ENCODE measurements around the gene PPP1R10.

Gene PPP1R10

GRCh38 chr6:30643656-30644055 is 26.6 kb upstream of the PPP1R10 start:
- DNase-seq (ENCODE audit: low read depth), result no peak
- TF ChIP-seq, protein P1, sequence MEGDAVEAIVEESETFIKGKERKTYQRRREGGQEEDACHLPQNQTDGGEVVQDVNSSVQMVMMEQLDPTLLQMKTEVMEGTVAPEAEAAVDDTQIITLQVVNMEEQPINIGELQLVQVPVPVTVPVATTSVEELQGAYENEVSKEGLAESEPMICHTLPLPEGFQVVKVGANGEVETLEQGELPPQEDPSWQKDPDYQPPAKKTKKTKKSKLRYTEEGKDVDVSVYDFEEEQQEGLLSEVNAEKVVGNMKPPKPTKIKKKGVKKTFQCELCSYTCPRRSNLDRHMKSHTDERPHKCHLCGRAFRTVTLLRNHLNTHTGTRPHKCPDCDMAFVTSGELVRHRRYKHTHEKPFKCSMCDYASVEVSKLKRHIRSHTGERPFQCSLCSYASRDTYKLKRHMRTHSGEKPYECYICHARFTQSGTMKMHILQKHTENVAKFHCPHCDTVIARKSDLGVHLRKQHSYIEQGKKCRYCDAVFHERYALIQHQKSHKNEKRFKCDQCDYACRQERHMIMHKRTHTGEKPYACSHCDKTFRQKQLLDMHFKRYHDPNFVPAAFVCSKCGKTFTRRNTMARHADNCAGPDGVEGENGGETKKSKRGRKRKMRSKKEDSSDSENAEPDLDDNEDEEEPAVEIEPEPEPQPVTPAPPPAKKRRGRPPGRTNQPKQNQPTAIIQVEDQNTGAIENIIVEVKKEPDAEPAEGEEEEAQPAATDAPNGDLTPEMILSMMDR (IDR thresholded peaks at IDR 0.05; ENCODE audit: insufficient read depth, low read depth, low read length, missing control alignments), result no peak
- no peak overlapping the region for H3K4me3 ChIP-seq (ENCODE audit: low read length)

DNA sequence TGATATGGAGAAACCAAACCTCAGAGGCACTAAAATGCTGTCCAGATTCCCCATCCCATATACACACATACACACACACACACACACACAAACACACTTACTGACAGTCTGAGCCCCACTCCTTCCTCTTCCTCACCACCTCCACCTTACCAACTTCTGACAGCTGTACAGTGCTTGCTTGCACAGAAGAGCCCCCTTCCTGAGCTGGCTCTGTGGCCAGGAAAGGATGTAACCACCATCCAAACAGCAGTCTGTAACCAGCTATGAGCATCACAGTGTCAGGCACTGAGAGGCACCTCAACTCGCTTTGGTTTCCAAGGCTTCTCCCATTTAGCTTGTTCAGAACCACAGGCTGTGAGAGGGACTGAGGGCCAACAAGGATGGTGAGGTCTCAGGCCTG is 24.0 kb upstream of the PPP1R10 start:
- DNase-seq (ENCODE audit: low read depth), result no peak
- no peak overlapping the region for H3K4me3 ChIP-seq (ENCODE audit: low read length)
- TF ChIP-seq, protein P1 (IDR thresholded peaks at IDR 0.05; ENCODE audit: insufficient read depth, low read depth, low read length, missing control alignments), result no peak

GRCh38 chr6:30640481-30640880 is 23.4 kb upstream of the PPP1R10 start:
- no peak for DNase-seq (ENCODE audit: low read depth)
- TF ChIP-seq, protein P1 (IDR thresholded peaks at IDR 0.05; ENCODE audit: insufficient read depth, low read depth, low read length, missing control alignments), result peak; percentile 1
- H3K4me3 ChIP-seq (ENCODE audit: low read length), result no peak overlapping the region

DNA sequence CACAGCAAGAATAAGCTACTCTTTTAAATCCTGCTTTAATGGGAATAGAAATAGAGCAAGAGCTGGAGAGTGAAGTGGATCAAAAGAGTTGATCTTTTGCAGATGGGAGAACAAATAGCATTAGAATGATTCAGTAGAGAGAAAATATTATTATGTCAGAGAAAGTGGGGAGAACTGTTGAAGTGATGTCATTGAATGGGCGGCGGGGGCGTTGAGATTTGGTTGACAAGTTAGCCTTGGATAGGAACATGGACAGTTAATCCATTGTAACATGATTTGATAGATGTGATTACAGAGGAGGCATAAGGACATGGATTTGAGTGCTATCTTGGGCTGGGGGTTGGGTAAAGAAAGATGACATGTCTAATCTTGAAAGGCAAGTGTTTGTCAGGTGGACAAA is 18.8 kb upstream of the PPP1R10 start:
- DNase-seq (ENCODE audit: low read depth), result no peak
- TF ChIP-seq, protein P1 (IDR thresholded peaks at IDR 0.05; ENCODE audit: insufficient read depth, low read depth, low read length, missing control alignments), result no peak
- no peak overlapping the region for H3K4me3 ChIP-seq (ENCODE audit: low read length)

- TF ChIP-seq, protein P1 (IDR thresholded peaks at IDR 0.05; ENCODE audit: insufficient read depth, low read depth, low read length, missing control alignments), result peak; percentile 29
- DNase-seq (ENCODE audit: low read depth), result peak; percentile 85
- H3K4me3 ChIP-seq (ENCODE audit: low read length), result peak within 1 kb of the TSS; percentile 76
Observed at GRCh38 chr6:30626484-30627366, 9.7 kb upstream of the PPP1R10 start, which contains the start of gene ATAT1. TSS of gene ATAT1 (plus strand) at chr6:30626874.

- TF ChIP-seq, protein P1 (IDR thresholded peaks at IDR 0.05; ENCODE audit: insufficient read depth, low read depth, low read length, missing control alignments), result no peak
- no peak overlapping the region for H3K4me3 ChIP-seq (ENCODE audit: low read length)
- DNase-seq (ENCODE audit: low read depth), result no peak
Observed at GRCh38 chr6:30625511-30625910, 8.5 kb upstream of the PPP1R10 start.

Measured in epithelial cell of esophagus (primary cell).